Panc1 (cell line): ENCODE data around the gene PTRH1.

Experiments used
- POLR2AphosphoS5 ChIP-seq: IDR thresholded peaks from 2 replicates; pipeline ENCODE4 v1.6.1; 2012; ENCODE audit warnings: mild to moderate bottlenecking, low read depth, low read length, moderate library complexity
- TF ChIP-seq, protein P1 (sequence below), 2 experiments: IDR thresholded peaks; 2 replicates each; pipeline ENCODE4 v1.6.1; 2011 to 2012; ENCODE audit warnings: low read depth in 2 of 2, control low read depth in 1 of 2, low read length in 1 of 2, mild to moderate bottlenecking in 1 of 2, moderate library complexity in 1 of 2; ENCODE audit not compliant: insufficient read depth in 1 of 2
- TF ChIP-seq, protein P2 (sequence below): fragments of 450-650 bp; IDR thresholded peaks from 2 replicates; pipeline ENCODE4 v1.5.1; 2017; ENCODE audit warnings: mild to moderate bottlenecking

DNA sequence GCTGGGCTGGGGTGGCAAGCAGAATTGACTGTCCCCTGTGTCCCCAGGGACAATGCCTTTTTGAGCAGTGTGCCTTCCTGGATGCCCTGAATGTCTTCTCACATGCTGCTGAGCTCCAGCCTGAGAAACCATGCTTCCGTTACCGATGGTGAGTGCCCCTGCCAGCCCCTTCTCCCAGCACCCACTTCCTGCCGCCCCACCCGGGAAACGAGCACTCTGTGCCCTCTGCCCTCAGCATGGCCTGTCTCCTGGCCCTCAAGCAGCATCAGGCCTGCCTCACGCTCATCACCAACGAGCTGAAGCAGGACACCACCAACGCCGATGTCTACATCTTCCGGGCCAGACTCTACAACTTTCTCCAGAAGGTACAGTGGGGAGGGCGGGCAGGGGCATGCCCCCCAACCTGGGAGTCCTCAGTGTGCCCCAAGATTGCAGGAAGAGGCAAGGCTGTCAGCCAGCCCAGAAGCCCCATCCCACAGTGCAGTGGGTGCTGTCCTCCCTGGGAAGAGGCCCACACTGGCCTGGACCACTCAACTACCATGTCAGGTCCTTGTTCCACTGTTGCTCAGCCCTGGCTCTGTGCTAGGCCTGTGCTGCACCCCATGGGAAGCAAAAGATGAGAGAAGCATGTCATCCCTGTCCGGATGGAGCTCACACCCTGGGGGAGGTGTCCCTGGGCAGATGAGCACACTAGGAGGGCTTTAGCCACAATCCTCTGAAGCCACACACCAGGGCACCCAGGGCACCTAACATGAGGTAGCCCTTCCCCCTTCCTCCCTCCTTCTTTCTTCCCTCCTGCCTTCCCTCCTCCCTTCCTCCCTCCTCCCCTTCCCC lies 4.8 kb upstream of the PTRH1 start:
- TF ChIP-seq, protein P1, sequence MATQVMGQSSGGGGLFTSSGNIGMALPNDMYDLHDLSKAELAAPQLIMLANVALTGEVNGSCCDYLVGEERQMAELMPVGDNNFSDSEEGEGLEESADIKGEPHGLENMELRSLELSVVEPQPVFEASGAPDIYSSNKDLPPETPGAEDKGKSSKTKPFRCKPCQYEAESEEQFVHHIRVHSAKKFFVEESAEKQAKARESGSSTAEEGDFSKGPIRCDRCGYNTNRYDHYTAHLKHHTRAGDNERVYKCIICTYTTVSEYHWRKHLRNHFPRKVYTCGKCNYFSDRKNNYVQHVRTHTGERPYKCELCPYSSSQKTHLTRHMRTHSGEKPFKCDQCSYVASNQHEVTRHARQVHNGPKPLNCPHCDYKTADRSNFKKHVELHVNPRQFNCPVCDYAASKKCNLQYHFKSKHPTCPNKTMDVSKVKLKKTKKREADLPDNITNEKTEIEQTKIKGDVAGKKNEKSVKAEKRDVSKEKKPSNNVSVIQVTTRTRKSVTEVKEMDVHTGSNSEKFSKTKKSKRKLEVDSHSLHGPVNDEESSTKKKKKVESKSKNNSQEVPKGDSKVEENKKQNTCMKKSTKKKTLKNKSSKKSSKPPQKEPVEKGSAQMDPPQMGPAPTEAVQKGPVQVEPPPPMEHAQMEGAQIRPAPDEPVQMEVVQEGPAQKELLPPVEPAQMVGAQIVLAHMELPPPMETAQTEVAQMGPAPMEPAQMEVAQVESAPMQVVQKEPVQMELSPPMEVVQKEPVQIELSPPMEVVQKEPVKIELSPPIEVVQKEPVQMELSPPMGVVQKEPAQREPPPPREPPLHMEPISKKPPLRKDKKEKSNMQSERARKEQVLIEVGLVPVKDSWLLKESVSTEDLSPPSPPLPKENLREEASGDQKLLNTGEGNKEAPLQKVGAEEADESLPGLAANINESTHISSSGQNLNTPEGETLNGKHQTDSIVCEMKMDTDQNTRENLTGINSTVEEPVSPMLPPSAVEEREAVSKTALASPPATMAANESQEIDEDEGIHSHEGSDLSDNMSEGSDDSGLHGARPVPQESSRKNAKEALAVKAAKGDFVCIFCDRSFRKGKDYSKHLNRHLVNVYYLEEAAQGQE (IDR thresholded peaks at IDR 0.05; ENCODE audit: insufficient read depth in 1 of 2, low read depth in 2 of 2, low read length in 1 of 2), result no peak
- TF ChIP-seq, protein P2, sequence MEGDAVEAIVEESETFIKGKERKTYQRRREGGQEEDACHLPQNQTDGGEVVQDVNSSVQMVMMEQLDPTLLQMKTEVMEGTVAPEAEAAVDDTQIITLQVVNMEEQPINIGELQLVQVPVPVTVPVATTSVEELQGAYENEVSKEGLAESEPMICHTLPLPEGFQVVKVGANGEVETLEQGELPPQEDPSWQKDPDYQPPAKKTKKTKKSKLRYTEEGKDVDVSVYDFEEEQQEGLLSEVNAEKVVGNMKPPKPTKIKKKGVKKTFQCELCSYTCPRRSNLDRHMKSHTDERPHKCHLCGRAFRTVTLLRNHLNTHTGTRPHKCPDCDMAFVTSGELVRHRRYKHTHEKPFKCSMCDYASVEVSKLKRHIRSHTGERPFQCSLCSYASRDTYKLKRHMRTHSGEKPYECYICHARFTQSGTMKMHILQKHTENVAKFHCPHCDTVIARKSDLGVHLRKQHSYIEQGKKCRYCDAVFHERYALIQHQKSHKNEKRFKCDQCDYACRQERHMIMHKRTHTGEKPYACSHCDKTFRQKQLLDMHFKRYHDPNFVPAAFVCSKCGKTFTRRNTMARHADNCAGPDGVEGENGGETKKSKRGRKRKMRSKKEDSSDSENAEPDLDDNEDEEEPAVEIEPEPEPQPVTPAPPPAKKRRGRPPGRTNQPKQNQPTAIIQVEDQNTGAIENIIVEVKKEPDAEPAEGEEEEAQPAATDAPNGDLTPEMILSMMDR, result no peak
- no peak for TF ChIP-seq POLR2AphosphoS5
